PC-3 (cell line): ENCODE results near the gene RORB. TPM values are rescaled to one million over a fixed set of nuclear protein-coding genes. Genes with fewer than 3 reads are reported as not detected.

Source experiments
- ATAC-seq: fragments of 200-7000 bp; cut with Tn5 transposase; 2 replicates; pipeline ENCODE4 v1.9.1; 2020; ENCODE audit warnings: mild to moderate bottlenecking, moderate library complexity
- BruUV-seq: library from RNA; stranded (reverse); fragments of 400-500 nt; replicated peaks from 2 replicates; lab custom pipeline; 2021; lab: Mats Ljungman, UMichigan
- CTCF ChIA-PET: fragments of 300-600 bp; sonication (Branson Sonifier 250); formaldehyde crosslinking; loops from one replicate; lab custom pipeline; 2022; ENCODE audit warnings: antibody characterized with exemption; lab: Charles Lee
- POLR2A ChIA-PET: fragments of 300-600 bp; sonication (Branson Sonifier 250); formaldehyde crosslinking; loops from one replicate; lab custom pipeline; 2022; ENCODE audit warnings: antibody characterized with exemption; ENCODE audit not compliant: unreplicated experiment; lab: Charles Lee
- DNase-seq: peaks from one replicate; pipeline ENCODE4 v3.0.0-alpha.2; 2015
- H2AFZ ChIP-seq: fragments of 300-600 bp; sonication (generic); 2 replicates; pipeline ENCODE4 v1.6.0; 2016; ENCODE audit warnings: antibody characterized with exemption, low read length
- H3F3A ChIP-seq: fragments of 300-600 bp; sonication (generic); one replicate; pipeline ENCODE4 v1.6.0; 2017; ENCODE audit warnings: antibody characterized with exemption, low read length, control low read depth, mild to moderate bottlenecking; ENCODE audit not compliant: unreplicated experiment
- H3K27ac ChIP-seq: fragments of 300-600 bp; sonication (generic); 2 replicates; pipeline ENCODE4 v1.5.1; 2016; ENCODE audit warnings: mild to moderate bottlenecking, low read length
- H3K27me3 ChIP-seq: fragments of 300-600 bp; sonication (generic); 2 replicates; pipeline ENCODE4 v1.6.1; 2016; ENCODE audit warnings: low read length, mixed read lengths
- H3K36me3 ChIP-seq: fragments of 300-600 bp; sonication (generic); 2 replicates; pipeline ENCODE4 v1.6.1; 2016; ENCODE audit warnings: low read depth, mixed run types, low read length, mixed read lengths
- H3K4me1 ChIP-seq: fragments of 300-600 bp; sonication (generic); 2 replicates; pipeline ENCODE4 v1.5.1; 2016; ENCODE audit warnings: low read length; ENCODE audit not compliant: insufficient read depth
- H3K4me2 ChIP-seq: fragments of 300-600 bp; sonication (generic); 2 replicates; pipeline ENCODE4 v1.6.0; 2016; ENCODE audit warnings: low read length
- H3K4me3 ChIP-seq: fragments of 300-600 bp; sonication (generic); 2 replicates; pipeline ENCODE4 v1.5.1; 2016; ENCODE audit warnings: mild to moderate bottlenecking, low read length, mixed read lengths
- H3K79me2 ChIP-seq: fragments of 300-600 bp; sonication (generic); 2 replicates; pipeline ENCODE4 v1.6.1; 2017; ENCODE audit warnings: low read length, mixed read lengths
- H3K9ac ChIP-seq: fragments of 300-600 bp; sonication (generic); 2 replicates; pipeline ENCODE4 v1.6.0; 2016; ENCODE audit warnings: mild to moderate bottlenecking, low read length
- H3K9me2 ChIP-seq: fragments of 300-600 bp; sonication (generic); replicated peaks from 2 replicates; pipeline ENCODE4 v1.6.1; 2016; ENCODE audit warnings: mixed run types, low read length, mixed read lengths
- H3K9me3 ChIP-seq: fragments of 300-600 bp; sonication (generic); 2 replicates; pipeline ENCODE4 v1.6.1; 2016; ENCODE audit warnings: low read length, mixed read lengths
- H4K20me1 ChIP-seq: fragments of 300-600 bp; sonication (generic); 2 replicates; pipeline ENCODE4 v1.6.1; 2016; ENCODE audit warnings: low read length, mixed read lengths
- CTCF ChIP-seq: fragments of 300-600 bp; sonication (generic); conservative IDR thresholded peaks from 2 replicates; pipeline ENCODE4 v1.5.1; 2017; ENCODE audit warnings: antibody characterized with exemption, low read depth, mild to moderate bottlenecking, low read length
- EZH2 ChIP-seq: fragments of 300-600 bp; sonication (generic); IDR thresholded peaks from one replicate; pipeline ENCODE4 v1.6.1; 2017; ENCODE audit warnings: antibody characterized with exemption, mild to moderate bottlenecking, low read length; ENCODE audit not compliant: unreplicated experiment
- EZH2phosphoT487 ChIP-seq: fragments of 300-600 bp; sonication (generic); IDR thresholded peaks from 2 replicates; pipeline ENCODE4 v1.6.1; 2018; ENCODE audit warnings: mild to moderate bottlenecking, antibody characterized with exemption, low read length, borderline replicate concordance
- intact Hi-C: fragments of 100-400 bp; cut with micrococcal nuclease; formaldehyde crosslinking; loops from 2 replicates; pipeline ENCODE4 v1.9.0; 2023
- total RNA-seq: library from RNA; depleted of rRNA; stranded (reverse); fragments of >200 nt; gene quantifications from 2 replicates; pipeline ENCODE4 v1.2.3, GENCODE V29; 2014

The RORB gene
- total RNA-seq, 1 experiment from 2014 or later, result not detected

DNA sequence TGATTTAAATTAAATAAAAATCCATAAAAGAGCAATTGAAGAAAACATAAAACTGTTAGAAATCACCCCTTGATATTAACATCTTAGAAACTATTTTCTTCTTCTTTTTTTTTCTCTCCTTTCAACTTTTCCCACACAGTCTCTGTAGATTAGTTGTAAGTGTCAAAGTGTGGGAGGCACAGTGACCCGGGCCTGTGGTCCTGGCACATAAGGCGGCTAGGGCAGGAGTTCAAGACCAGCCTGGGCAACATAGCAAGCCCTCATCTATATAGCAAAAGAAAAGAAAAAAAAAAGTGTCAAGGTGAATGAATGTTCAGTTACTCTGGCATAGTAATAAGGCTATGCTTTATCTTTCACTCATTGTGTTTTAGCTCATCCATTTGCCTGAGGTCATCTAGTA, 14.2 kb downstream of the RORB start:
- Histone ChIP-seq H3K4me3 (no peak overlapping the region), H3F3A (no peaks in the 10 kb centered on the region), H3K36me3 (no peaks in the 10 kb centered on the region), H3K4me2 (no peak overlapping the region), H3K9me3 (no peaks in the 10 kb centered on the region), H2AFZ (no peak overlapping the region), H3K27ac (no peak overlapping the region), H3K4me1 (no peaks in the 10 kb centered on the region), H3K27me3 (no peaks in the 10 kb centered on the region), H3K79me2 (no peaks in the 10 kb centered on the region), H4K20me1 (no peaks in the 10 kb centered on the region), H3K9ac (no peak overlapping the region), H3K9me2 (no peaks in the 10 kb centered on the region)
- BruUV-seq, result no TSS peak
- DNase-seq, result no peak
- intact Hi-C loops, result no loop called here
- no peak for ATAC-seq
- ChIA-PET CTCF (no interaction called here), POLR2A (no interaction called here)
- TF ChIP-seq EZH2, result no peak
- no peak for TF ChIP-seq EZH2phosphoT487
- no peak for TF ChIP-seq CTCF

- Histone ChIP-seq H2AFZ (no peak overlapping the region), H3F3A (no peaks in the 10 kb centered on the region), H3K4me1 (no peaks in the 10 kb centered on the region), H3K79me2 (no peaks in the 10 kb centered on the region), H3K27me3 (no peaks in the 10 kb centered on the region), H3K4me2 (no peak overlapping the region), H3K36me3 (no peaks in the 10 kb centered on the region), H3K9ac (no peak overlapping the region), H3K4me3 (no peak overlapping the region), H3K9me2 (no peaks in the 10 kb centered on the region), H3K9me3 (no peaks in the 10 kb centered on the region), H3K27ac (no peak overlapping the region), H4K20me1 (no peaks in the 10 kb centered on the region)
- CTCF ChIA-PET, result no interaction called here
- intact Hi-C loops, result no loop called here
- ATAC-seq (no peak), DNase-seq (no peak)
- POLR2A ChIA-PET, result no interaction called here
- BruUV-seq, result no TSS peak
- TF ChIP-seq CTCF, result no peak
- TF ChIP-seq EZH2phosphoT487, result no peak
- TF ChIP-seq EZH2, result no peak
These were observed 15.3 kb downstream of the RORB start for GRCh38 chr9:74512416-74512815.

DNA sequence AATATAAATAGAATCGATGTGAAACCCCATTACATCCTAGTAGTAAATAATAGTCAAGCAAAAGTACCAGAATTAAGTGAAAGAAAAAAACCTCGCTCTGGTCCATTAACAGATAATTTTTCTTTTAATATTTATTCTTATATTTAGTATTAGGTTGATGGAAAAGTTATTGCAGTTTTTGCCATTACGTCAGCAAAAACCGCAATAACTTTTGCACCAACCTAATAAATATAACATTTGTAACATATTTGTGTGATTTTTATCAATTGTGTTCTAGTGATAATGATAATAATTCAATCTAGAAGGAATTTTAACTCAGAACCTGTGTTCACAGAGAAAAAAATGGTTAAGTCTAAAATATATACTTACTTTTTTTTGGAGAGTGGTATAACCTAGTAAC, 16.1 kb downstream of the RORB start:
- H3K4me1 ChIP-seq, result no peaks in the 10 kb centered on the region
- H3K27me3 ChIP-seq, result no peaks in the 10 kb centered on the region
- intact Hi-C loops, result no loop called here
- CTCF ChIA-PET, result no interaction called here
- no peak overlapping the region for H3K9ac ChIP-seq
- H3K9me2 ChIP-seq, result no peaks in the 10 kb centered on the region
- TF ChIP-seq EZH2 (no peak), EZH2phosphoT487 (no peak), CTCF (no peak)
- no peaks in the 10 kb centered on the region for H3K36me3 ChIP-seq
- no TSS peak for BruUV-seq
- DNase-seq (no peak), ATAC-seq (no peak)
- H3K4me3 ChIP-seq, result no peak overlapping the region
- H3K4me2 ChIP-seq, result no peak overlapping the region
- no peak overlapping the region for H2AFZ ChIP-seq
- no peaks in the 10 kb centered on the region for H4K20me1 ChIP-seq
- no peak overlapping the region for H3K27ac ChIP-seq
- no peaks in the 10 kb centered on the region for H3K9me3 ChIP-seq
- no peaks in the 10 kb centered on the region for H3K79me2 ChIP-seq
- POLR2A ChIA-PET, result no interaction called here
- H3F3A ChIP-seq, result no peaks in the 10 kb centered on the region
